CD4-positive, alpha-beta T cell (primary cell): ENCODE results near the gene TMEM108. TPM values are rescaled to one million over a fixed set of nuclear protein-coding genes. Genes with fewer than 3 reads are reported as not detected.

Experiments used
- ATAC-seq: fragments of 200-7000 bp; cut with Tn5 transposase; one replicate; pipeline ENCODE4 v1.10.0; 2022; ENCODE audit warnings: mild to moderate bottlenecking; ENCODE audit not compliant: poor library complexity
- CTCF ChIA-PET: fragments of 350-600 bp; sonication (Branson Sonifier 250); formaldehyde crosslinking; loops from one replicate; lab custom pipeline; 2021; ENCODE audit warnings: antibody characterized with exemption, inconsistent platforms; lab: Charles Lee
- POLR2A ChIA-PET: fragments of 350-600 bp; sonication (Branson Sonifier 250); formaldehyde crosslinking; loops from one replicate; lab custom pipeline; 2021; ENCODE audit warnings: antibody characterized with exemption, inconsistent platforms; lab: Charles Lee
- DNase-seq, 14 experiments: peaks; one replicate each; pipeline ENCODE4 v3.0.0-alpha.2; 2013 to 2020; ENCODE audit warnings: mixed read lengths in 2 of 14
- H3K27ac ChIP-seq, 2 donors: one replicate each; pipeline versions ENCODE4 v1.5.1 to v1.7.0; 2013; ENCODE audit warnings: low read length in 2 of 2, low read depth in 1 of 2, mild to moderate bottlenecking in 1 of 2
- H3K27me3 ChIP-seq, 2 experiments: 1 replicate in 1 of 2; 2 replicates in 1 of 2; pipeline versions ENCODE4 v1.6.1 to v1.7.0; 2013; ENCODE audit warnings: low read length in 2 of 2, control low read depth in 1 of 2, mild to moderate bottlenecking in 1 of 2, moderate library complexity in 1 of 2; ENCODE audit not compliant: insufficient read depth in 2 of 2, control insufficient read depth in 1 of 2
- H3K36me3 ChIP-seq: one replicate; pipeline ENCODE4 v1.6.1; 2013; ENCODE audit warnings: low read length, control low read depth; ENCODE audit not compliant: insufficient read depth
- H3K4me1 ChIP-seq: one replicate; pipeline ENCODE4 v1.6.1; 2013; ENCODE audit warnings: low read length, control low read depth; ENCODE audit not compliant: insufficient read depth
- H3K4me3 ChIP-seq: one replicate; pipeline ENCODE4 v1.5.1; 2013; ENCODE audit warnings: mild to moderate bottlenecking, low read length, moderate library complexity
- H3K9me3 ChIP-seq, 2 experiments: 1 replicate in 1 of 2; 2 replicates in 1 of 2; pipeline versions ENCODE4 v1.6.1 to v1.7.0; 2013; ENCODE audit warnings: low read length in 2 of 2, mild to moderate bottlenecking in 2 of 2, control low read depth in 1 of 2, moderate library complexity in 1 of 2; ENCODE audit not compliant: control insufficient read depth in 1 of 2, insufficient read depth in 1 of 2
- H3K27ac Mint-ChIP-seq: one replicate; pipeline ENCODE4 v1.8.0; 2020; ENCODE audit warnings: mixed read lengths
- H3K27me3 Mint-ChIP-seq: one replicate; pipeline ENCODE4 v1.8.0; 2021; ENCODE audit warnings: mixed read lengths
- H3K36me3 Mint-ChIP-seq: one replicate; pipeline ENCODE4 v1.8.0; 2021; ENCODE audit warnings: low read depth, mixed read lengths
- H3K4me1 Mint-ChIP-seq: one replicate; pipeline ENCODE4 v1.8.0; 2021; ENCODE audit warnings: low read depth, mixed read lengths
- H3K4me3 Mint-ChIP-seq: one replicate; pipeline ENCODE4 v1.8.0; 2020; ENCODE audit warnings: mild to moderate bottlenecking, mixed read lengths
- H3K9me3 Mint-ChIP-seq: one replicate; pipeline ENCODE4 v1.8.0; 2020; ENCODE audit warnings: mixed read lengths
- CTCF ChIP-seq: fragments of 200-600 bp; IDR thresholded peaks from one replicate; pipeline ENCODE4 v1.8.0; 2022; ENCODE audit warnings: antibody characterized with exemption, mild to moderate bottlenecking
- intact Hi-C, 2 experiments: fragments of 100-400 bp; cut with DNase I in 1 of 2; cut with micrococcal nuclease in 1 of 2; formaldehyde crosslinking; loops; one replicate each; pipeline versions ENCODE4 v1.15.1 to v1.9.0; 2023 to 2025; cut with DNase I, micrococcal nuclease
- total RNA-seq, 174 experiments: library from RNA in 2 of 174; stranded (reverse) in 2 of 174; gene quantifications; one replicate each; pipeline ENCODE4 v1.2.3 and lab custom pipeline; 2021 to 2026

The TMEM108 gene
- total RNA-seq, 2 experiments from 2014 or later: not detected

- H3K4me1 Mint-ChIP-seq: no peaks in the 10 kb centered on the region
- no peak overlapping the region for H3K4me3 ChIP-seq
- CTCF ChIA-PET: no interaction called here
- H3K27me3 ChIP-seq: no peaks in the 10 kb centered on the region
- no peaks in the 10 kb centered on the region for H3K36me3 ChIP-seq
- no peak overlapping the region for H3K27ac Mint-ChIP-seq
- no peaks in the 10 kb centered on the region for H3K9me3 Mint-ChIP-seq
- DNase-seq (no peak), ATAC-seq (no peak)
- H3K36me3 Mint-ChIP-seq: no peaks in the 10 kb centered on the region
- no peak for TF ChIP-seq CTCF
- POLR2A ChIA-PET: no interaction called here
- intact Hi-C loops: no loop called here
- no peaks in the 10 kb centered on the region for H3K4me1 ChIP-seq
- H3K4me3 Mint-ChIP-seq: no peak overlapping the region
- peaks cover 14% of the 10 kb centered on the region for H3K27me3 Mint-ChIP-seq
- no peak overlapping the region for H3K27ac ChIP-seq
- H3K9me3 ChIP-seq: no peaks in the 10 kb centered on the region
Observed at GRCh38 chr3:133050891-133051290, 12.7 kb downstream of the TMEM108 start.

- intact Hi-C loops: no loop called here
- H3K36me3 Mint-ChIP-seq: no peaks in the 10 kb centered on the region
- ATAC-seq (no peak), DNase-seq (no peak)
- ChIA-PET POLR2A (no interaction called here), CTCF (no interaction called here)
- no peaks in the 10 kb centered on the region for H3K4me1 ChIP-seq
- H3K4me1 Mint-ChIP-seq: no peaks in the 10 kb centered on the region
- no peak overlapping the region for H3K27ac ChIP-seq
- H3K4me3 Mint-ChIP-seq: no peak overlapping the region
- no peak overlapping the region for H3K4me3 ChIP-seq
- no peaks in the 10 kb centered on the region for H3K36me3 ChIP-seq
- no peak overlapping the region for H3K27ac Mint-ChIP-seq
- H3K9me3 Mint-ChIP-seq: no peaks in the 10 kb centered on the region
- H3K27me3 ChIP-seq: no peaks in the 10 kb centered on the region
- H3K9me3 ChIP-seq: no peaks in the 10 kb centered on the region
- peaks cover 10% of the 10 kb centered on the region for H3K27me3 Mint-ChIP-seq
- no peak for TF ChIP-seq CTCF
Observed at GRCh38 chr3:133053532-133053931, 15.3 kb downstream of the TMEM108 start.

GRCh38 chr3:133054586-133054985, 16.4 kb downstream of the TMEM108 start:
- Mint-ChIP-seq H3K36me3 (no peaks in the 10 kb centered on the region), H3K4me1 (no peaks in the 10 kb centered on the region)

More at GRCh38 chr3:133054586-133054985, 16.4 kb downstream of the TMEM108 start:
- no peaks in the 10 kb centered on the region for H3K4me1 ChIP-seq
- Mint-ChIP-seq H3K9me3 (no peaks in the 10 kb centered on the region), H3K4me3 (no peak overlapping the region), H3K27me3 (peaks cover 10% of the 10 kb centered on the region), H3K27ac (no peak overlapping the region)
- ATAC-seq (no peak), DNase-seq (no peak)
- intact Hi-C loops: no loop called here
- no peak for TF ChIP-seq CTCF
- no peaks in the 10 kb centered on the region for H3K27me3 ChIP-seq
- H3K4me3 ChIP-seq: no peak overlapping the region
- H3K9me3 ChIP-seq: no peaks in the 10 kb centered on the region
- no peak overlapping the region for H3K27ac ChIP-seq
- CTCF ChIA-PET: no interaction called here
- POLR2A ChIA-PET: no interaction called here
- H3K36me3 ChIP-seq: no peaks in the 10 kb centered on the region
